A673 (cell line): ENCODE results near the gene PNPLA3.

ENCODE experiments used
- CTCF ChIP-seq: fragments of 300-800, 200-600 bp; sonication (generic); conservative IDR thresholded peaks from 2 replicates; pipeline ENCODE4 v1.5.1; 2017; ENCODE audit warnings: low read depth, mild to moderate bottlenecking, antibody characterized with exemption, low read length, moderate library complexity, mixed read lengths
- EZH2 ChIP-seq: fragments of 200-600 bp; sonication (generic); IDR thresholded peaks from 2 replicates; pipeline ENCODE4 v1.6.1; 2017; ENCODE audit warnings: borderline replicate concordance, low read depth, mild to moderate bottlenecking, mixed read lengths, antibody characterized with exemption, low read length; ENCODE audit not compliant: poor library complexity, severe bottlenecking

DNA sequence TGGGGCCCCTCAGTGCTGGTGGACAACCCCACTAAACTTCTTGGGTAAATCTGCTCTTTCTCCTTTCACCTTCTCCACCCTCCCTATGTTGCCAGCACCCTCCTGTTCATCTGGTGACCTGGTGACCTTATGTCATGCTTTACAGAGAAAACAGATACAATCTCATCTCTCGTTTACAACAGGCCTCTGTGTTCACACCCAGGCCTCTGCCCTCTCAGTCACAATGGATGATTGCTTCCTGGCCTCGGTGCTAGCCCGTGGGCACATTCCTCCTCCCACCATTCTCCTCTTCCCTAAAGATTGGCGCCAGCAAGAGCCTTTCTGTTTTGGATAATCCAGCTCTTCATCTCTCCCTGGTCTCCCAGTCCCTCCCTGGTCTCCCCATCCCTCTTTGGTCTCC is 12.3 kb upstream of the PNPLA3 start:
- TF ChIP-seq CTCF: no peak
- TF ChIP-seq EZH2: no peak
